ENCODE results near the gene ASCL5.

ASCL5 gene

DNA sequence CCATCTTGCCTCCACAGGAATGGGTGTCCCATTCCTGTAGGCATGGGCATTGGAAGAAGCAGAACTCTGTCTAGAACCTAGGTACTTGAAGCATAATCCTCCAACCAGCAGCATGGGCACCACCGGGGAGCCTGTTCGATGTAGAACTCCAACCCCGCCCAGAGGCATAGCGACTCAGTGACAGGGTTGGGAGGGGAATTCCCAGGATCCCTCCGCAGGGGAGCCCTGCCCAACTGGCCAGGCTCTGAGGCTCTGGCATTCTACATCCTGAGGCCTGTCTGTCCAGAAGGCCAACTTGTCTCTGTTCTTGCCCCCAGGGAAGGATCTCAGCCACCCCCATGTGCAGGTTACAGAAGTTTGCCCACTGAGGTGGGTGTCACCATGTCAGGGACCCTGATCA, 53.0 kb downstream of the ASCL5 start:
- DNase-seq (ENCODE audit: extremely low read depth, insufficient read length), result no peak
- H3K4me3 ChIP-seq (replicated peaks; ENCODE audit: low read depth, low read length), result no peak overlapping the region
- H3K27me3 ChIP-seq (replicated peaks; ENCODE audit: control insufficient read depth, insufficient read depth, low read length), result no peaks in the 10 kb centered on the region; the same call in 1 of the 2 replicates
- TF ChIP-seq, protein P1, sequence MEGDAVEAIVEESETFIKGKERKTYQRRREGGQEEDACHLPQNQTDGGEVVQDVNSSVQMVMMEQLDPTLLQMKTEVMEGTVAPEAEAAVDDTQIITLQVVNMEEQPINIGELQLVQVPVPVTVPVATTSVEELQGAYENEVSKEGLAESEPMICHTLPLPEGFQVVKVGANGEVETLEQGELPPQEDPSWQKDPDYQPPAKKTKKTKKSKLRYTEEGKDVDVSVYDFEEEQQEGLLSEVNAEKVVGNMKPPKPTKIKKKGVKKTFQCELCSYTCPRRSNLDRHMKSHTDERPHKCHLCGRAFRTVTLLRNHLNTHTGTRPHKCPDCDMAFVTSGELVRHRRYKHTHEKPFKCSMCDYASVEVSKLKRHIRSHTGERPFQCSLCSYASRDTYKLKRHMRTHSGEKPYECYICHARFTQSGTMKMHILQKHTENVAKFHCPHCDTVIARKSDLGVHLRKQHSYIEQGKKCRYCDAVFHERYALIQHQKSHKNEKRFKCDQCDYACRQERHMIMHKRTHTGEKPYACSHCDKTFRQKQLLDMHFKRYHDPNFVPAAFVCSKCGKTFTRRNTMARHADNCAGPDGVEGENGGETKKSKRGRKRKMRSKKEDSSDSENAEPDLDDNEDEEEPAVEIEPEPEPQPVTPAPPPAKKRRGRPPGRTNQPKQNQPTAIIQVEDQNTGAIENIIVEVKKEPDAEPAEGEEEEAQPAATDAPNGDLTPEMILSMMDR (IDR thresholded peaks at IDR 0.05; ENCODE audit: insufficient read depth, low read length, poor library complexity, severe bottlenecking), result no peak
- H3K36me3 ChIP-seq (ENCODE audit: control insufficient read depth, insufficient read depth, low read length), result no peaks in the 10 kb centered on the region

DNA sequence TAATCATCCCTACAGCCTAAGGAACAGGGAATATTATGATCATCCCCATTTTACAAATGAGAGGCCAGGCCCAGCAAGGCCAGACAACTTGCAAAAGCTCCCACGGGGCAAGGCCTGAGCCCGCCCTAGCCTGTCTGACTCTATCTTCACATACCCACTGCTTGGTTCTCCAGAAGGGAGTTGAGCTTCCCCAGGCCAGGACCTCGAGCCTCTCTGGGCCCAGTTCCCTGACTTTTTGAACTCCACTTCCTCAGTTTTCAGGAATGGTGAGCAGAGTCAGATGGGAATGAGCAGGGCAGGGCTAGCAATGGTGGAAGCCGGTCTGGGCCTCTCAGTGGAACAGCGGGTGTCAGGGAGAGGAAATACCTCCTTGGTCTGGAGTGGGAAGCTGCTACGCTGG, 54.1 kb downstream of the ASCL5 start:
- Histone ChIP-seq H3K27me3 (replicated peaks; ENCODE audit: control insufficient read depth, insufficient read depth, low read length) (no peaks in the 10 kb centered on the region; the same call in 1 of the 2 replicates), H3K4me3 (replicated peaks; ENCODE audit: low read depth, low read length) (no peak overlapping the region), H3K36me3 (ENCODE audit: control insufficient read depth, insufficient read depth, low read length) (no peaks in the 10 kb centered on the region)
- DNase-seq (ENCODE audit: extremely low read depth, insufficient read length), result no peak
- TF ChIP-seq, protein P1 (IDR thresholded peaks at IDR 0.05; ENCODE audit: insufficient read depth, low read length, poor library complexity, severe bottlenecking), result no peak

DNA sequence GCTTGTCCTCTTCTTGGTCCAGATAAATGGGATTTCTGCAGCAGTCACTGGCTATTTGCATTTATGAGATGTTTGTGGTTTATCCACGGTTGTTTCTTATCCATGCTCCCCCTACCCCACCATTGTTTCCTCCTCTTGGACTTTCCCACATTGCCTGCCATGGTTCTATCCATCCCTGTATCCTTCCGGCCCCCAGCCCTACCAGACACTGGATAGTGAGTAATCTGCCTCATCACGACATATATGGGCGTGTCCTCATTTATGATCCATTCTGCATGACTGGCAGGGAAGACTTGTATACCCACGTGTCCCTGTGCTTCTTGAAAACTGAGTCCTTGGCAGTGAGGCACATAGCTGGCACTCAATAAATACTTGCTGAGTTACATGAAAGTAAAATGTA, 54.8 kb downstream of the ASCL5 start:
- no peak for DNase-seq (ENCODE audit: extremely low read depth, insufficient read length)
- Histone ChIP-seq H3K36me3 (ENCODE audit: control insufficient read depth, insufficient read depth, low read length) (no peaks in the 10 kb centered on the region), H3K4me3 (replicated peaks; ENCODE audit: low read depth, low read length) (no peak overlapping the region), H3K27me3 (replicated peaks; ENCODE audit: control insufficient read depth, insufficient read depth, low read length) (no peaks in the 10 kb centered on the region; the same call in 1 of the 2 replicates)
- TF ChIP-seq, protein P1 (IDR thresholded peaks at IDR 0.05; ENCODE audit: insufficient read depth, low read length, poor library complexity, severe bottlenecking), result no peak

DNA sequence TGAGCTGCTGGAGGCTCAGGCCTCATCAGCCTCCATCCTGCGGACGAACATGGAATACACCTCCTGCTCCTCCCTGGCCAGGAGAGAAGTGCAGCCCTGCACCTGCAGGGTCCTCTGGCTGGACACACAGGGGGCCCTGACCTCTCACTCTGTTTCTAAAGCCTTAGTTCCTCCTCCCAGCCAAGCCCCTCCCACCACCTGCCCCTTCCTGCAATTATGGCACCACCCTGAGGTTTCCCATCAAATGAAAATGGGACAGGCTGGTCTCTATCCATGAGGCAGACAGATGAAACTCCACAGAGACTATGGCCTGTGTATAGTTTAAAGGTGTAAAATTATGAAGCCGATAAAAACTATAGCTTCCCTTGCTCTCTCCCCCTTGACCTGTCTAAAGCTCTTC, 57.3 kb downstream of the ASCL5 start:
- TF ChIP-seq, protein P1 (IDR thresholded peaks at IDR 0.05; ENCODE audit: insufficient read depth, low read length, poor library complexity, severe bottlenecking), result no peak

DNA sequence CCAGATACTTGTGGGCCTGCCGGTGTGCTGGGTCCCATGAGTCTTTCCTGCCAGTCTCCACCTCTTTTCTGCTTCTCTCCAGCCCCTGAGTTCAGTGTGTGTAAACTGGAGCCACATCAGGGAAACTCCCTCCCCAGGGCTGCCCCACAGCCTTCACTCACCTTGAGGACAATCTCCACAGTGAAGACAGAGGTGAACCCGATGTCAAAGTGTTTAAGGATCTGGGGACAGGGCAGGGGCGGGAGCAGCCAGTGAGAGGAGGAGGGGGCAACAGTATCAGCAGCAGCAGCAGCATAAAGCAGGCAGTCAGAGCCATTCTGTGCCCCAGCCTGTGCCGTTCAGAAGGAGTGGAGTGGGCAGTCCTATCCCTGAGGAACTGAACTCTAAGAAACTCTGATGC, 58.0 kb downstream of the ASCL5 start:
- TF ChIP-seq, protein P1 (IDR thresholded peaks at IDR 0.05; ENCODE audit: insufficient read depth, low read length, poor library complexity, severe bottlenecking), result no peak
- no peaks in the 10 kb centered on the region; the same call in 1 of the 2 replicates for H3K27me3 ChIP-seq (replicated peaks; ENCODE audit: control insufficient read depth, insufficient read depth, low read length)

More for the DNA sequence above, 57.3 kb downstream of the ASCL5 start:
- no peak for DNase-seq (ENCODE audit: extremely low read depth, insufficient read length)
- Histone ChIP-seq H3K36me3 (ENCODE audit: control insufficient read depth, insufficient read depth, low read length) (no peaks in the 10 kb centered on the region), H3K27me3 (replicated peaks; ENCODE audit: control insufficient read depth, insufficient read depth, low read length) (no peaks in the 10 kb centered on the region; the same call in 1 of the 2 replicates), H3K4me3 (replicated peaks; ENCODE audit: low read depth, low read length) (no peak overlapping the region)

DNA sequence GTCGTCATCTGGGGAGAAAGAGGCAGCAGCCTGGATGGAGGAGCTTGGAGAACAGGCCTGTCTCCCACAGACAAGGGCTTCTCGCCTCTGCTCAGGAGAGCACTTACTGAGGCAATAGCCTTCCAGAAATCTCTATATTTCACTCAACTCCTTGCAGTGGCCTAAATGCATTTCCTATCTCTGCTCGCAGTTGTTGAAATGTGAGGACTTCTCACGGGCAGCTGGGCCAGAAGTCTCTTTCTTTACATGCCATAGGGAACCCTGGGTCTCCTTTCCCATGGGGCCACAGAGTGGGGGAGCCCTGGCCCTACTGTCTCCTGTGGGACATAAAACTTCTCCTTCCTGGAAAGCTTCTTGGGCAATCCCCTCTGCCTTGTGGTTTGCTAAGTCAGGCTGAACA, 60.0 kb downstream of the ASCL5 start:
- Histone ChIP-seq H3K4me3 (replicated peaks; ENCODE audit: low read depth, low read length) (no peak overlapping the region), H3K36me3 (ENCODE audit: control insufficient read depth, insufficient read depth, low read length) (no peaks in the 10 kb centered on the region), H3K27me3 (replicated peaks; ENCODE audit: control insufficient read depth, insufficient read depth, low read length) (no peaks in the 10 kb centered on the region; the same call in 1 of the 2 replicates)
- no peak for DNase-seq (ENCODE audit: extremely low read depth, insufficient read length)
- TF ChIP-seq, protein P1 (IDR thresholded peaks at IDR 0.05; ENCODE audit: insufficient read depth, low read length, poor library complexity, severe bottlenecking), result no peak

More for the DNA sequence above, 58.0 kb downstream of the ASCL5 start:
- no peaks in the 10 kb centered on the region for H3K36me3 ChIP-seq (ENCODE audit: control insufficient read depth, insufficient read depth, low read length)
- H3K4me3 ChIP-seq (replicated peaks; ENCODE audit: low read depth, low read length), result no peak overlapping the region
- no peak for DNase-seq (ENCODE audit: extremely low read depth, insufficient read length)

Data from GM06990 (cell line).